Neural cell (in vitro differentiated cells): ENCODE data around the gene BICC1. TPM values are rescaled to one million over a fixed set of nuclear protein-coding genes. Genes with fewer than 3 reads are reported as not detected.

Experiments used
- H2AFZ ChIP-seq: fragments of 200-600, 300-800 bp; sonication (generic), shearing (Covaris generic); 2 replicates; pipeline ENCODE4 v1.6.0; 2014; ENCODE audit warnings: low read depth, mild to moderate bottlenecking, antibody characterized with exemption, low read length, moderate library complexity
- H3F3A ChIP-seq: fragments of 200-600 bp; shearing (Covaris generic); 2 replicates; pipeline ENCODE4 v1.6.1; 2016; ENCODE audit warnings: mild to moderate bottlenecking, moderate library complexity, mixed read lengths, antibody characterized with exemption, low read length; ENCODE audit not compliant: insufficient read depth, poor library complexity, severe bottlenecking
- H3K27ac ChIP-seq: fragments of 200-600, 300-800 bp; sonication (generic), shearing (Covaris generic); 2 replicates; pipeline ENCODE4 v1.5.1; 2014; ENCODE audit warnings: mild to moderate bottlenecking, low read length, moderate library complexity
- H3K27me3 ChIP-seq: fragments of 300-800, 200-600 bp; sonication (generic), shearing (Covaris generic); 2 replicates; pipeline ENCODE4 v1.6.0; 2014; ENCODE audit warnings: mild to moderate bottlenecking, low read depth, low read length, moderate library complexity; ENCODE audit not compliant: insufficient read depth
- H3K36me3 ChIP-seq: fragments of 300-800, 200-600 bp; sonication (generic), shearing (Covaris generic); 2 replicates; pipeline ENCODE4 v1.5.1; 2014; ENCODE audit warnings: mild to moderate bottlenecking, antibody characterized with exemption, low read length, moderate library complexity; ENCODE audit not compliant: insufficient read depth
- H3K4me2 ChIP-seq: fragments of 300-800, 200-600 bp; sonication (generic), shearing (Covaris generic); 2 replicates; pipeline ENCODE4 v1.6.0; 2014; ENCODE audit warnings: mild to moderate bottlenecking, low read length
- H3K4me3 ChIP-seq: fragments of 300-800, 200-600 bp; sonication (generic), shearing (Covaris generic); 2 replicates; pipeline ENCODE4 v1.5.1; 2014; ENCODE audit warnings: mild to moderate bottlenecking, low read length, moderate library complexity
- H3K79me2 ChIP-seq: fragments of 200-600 bp; shearing (Covaris generic); replicated peaks from 2 replicates; pipeline ENCODE4 v1.6.0; 2014; ENCODE audit warnings: mild to moderate bottlenecking, low read length, moderate library complexity; ENCODE audit not compliant: insufficient read depth
- H3K9ac ChIP-seq: fragments of 300-800, 200-600 bp; sonication (generic), shearing (Covaris generic); 2 replicates; pipeline ENCODE4 v1.6.1; 2016; ENCODE audit warnings: mild to moderate bottlenecking, low read length, mixed read lengths
- H3K9me2 ChIP-seq: fragments of 200-600 bp; shearing (Covaris generic); 2 replicates; pipeline ENCODE4 v1.6.1; 2016; ENCODE audit warnings: mild to moderate bottlenecking, low read length, mixed read lengths; ENCODE audit not compliant: insufficient read depth
- H3K9me3 ChIP-seq: fragments of 200-600, 300-800 bp; sonication (generic), shearing (Covaris generic); 2 replicates; pipeline ENCODE4 v1.6.1; 2016; ENCODE audit warnings: mild to moderate bottlenecking, mixed run types, low read length, moderate library complexity, mixed read lengths
- H4K20me1 ChIP-seq: fragments of 200-600 bp; shearing (Covaris generic); 2 replicates; pipeline ENCODE4 v1.6.1; 2016; ENCODE audit warnings: mild to moderate bottlenecking, mixed run types; ENCODE audit not compliant: insufficient read depth
- CTCF ChIP-seq: fragments of 450-650 bp; IDR thresholded peaks from 2 replicates; pipeline ENCODE4 v1.5.1; 2014; ENCODE audit warnings: antibody characterized with exemption, mild to moderate bottlenecking, moderate library complexity; ENCODE audit not compliant: poor library complexity, severe bottlenecking
- EP300 ChIP-seq: fragments of 450-650 bp; conservative IDR thresholded peaks from 2 replicates; pipeline ENCODE4 v1.6.1; 2014; ENCODE audit warnings: antibody characterized with exemption, mild to moderate bottlenecking, moderate library complexity; ENCODE audit not compliant: poor library complexity, severe bottlenecking
- EZH2 ChIP-seq: fragments of 200-600, 300-800 bp; shearing (Covaris generic), sonication (generic); IDR thresholded peaks from 2 replicates; pipeline ENCODE4 v1.6.1; 2014; ENCODE audit warnings: antibody characterized with exemption, low read length, borderline replicate concordance, mild to moderate bottlenecking; ENCODE audit not compliant: insufficient read depth, poor library complexity, severe bottlenecking
- MXI1 ChIP-seq: fragments of 450-650 bp; conservative IDR thresholded peaks from 2 replicates; pipeline ENCODE4 v1.6.1; 2014; ENCODE audit warnings: antibody characterized with exemption, mild to moderate bottlenecking; ENCODE audit not compliant: poor library complexity, severe bottlenecking
- POLR2AphosphoS5 ChIP-seq: IDR thresholded peaks from 2 replicates; pipeline ENCODE4 v1.6.1; 2012
- RAD21 ChIP-seq: fragments of 450-650 bp; conservative IDR thresholded peaks from 2 replicates; pipeline ENCODE4 v1.6.1; 2014; ENCODE audit warnings: antibody characterized with exemption, mild to moderate bottlenecking, moderate library complexity
- REST ChIP-seq: IDR thresholded peaks from 2 replicates; pipeline ENCODE4 v1.6.1; 2012; ENCODE audit warnings: borderline replicate concordance
- SMC3 ChIP-seq: fragments of 450-650 bp; conservative IDR thresholded peaks from 2 replicates; pipeline ENCODE4 v1.6.1; 2014; ENCODE audit warnings: antibody characterized with exemption, mild to moderate bottlenecking, moderate library complexity; ENCODE audit not compliant: poor library complexity
- TAF1 ChIP-seq: IDR thresholded peaks from 2 replicates; pipeline ENCODE4 v1.6.1; 2012; ENCODE audit warnings: low read depth
- polyA plus RNA-seq: library from polyadenylated mRNA; depleted of rRNA; stranded (reverse); fragments of >200 nt; gene quantifications from 2 replicates; pipeline ENCODE4 v1.2.3, GENCODE V29; 2014

BICC1 gene
- polyA plus RNA-seq, 1 donor from 2014 or later = 7.6 TPM

- TF ChIP-seq EZH2 (no peak), SMC3 (no peak), REST (no peak), MXI1 (no peak), TAF1 (no peak), RAD21 (no peak), EP300 (no peak), POLR2AphosphoS5 (no peak), CTCF (no peak)
- H3K27ac ChIP-seq = no peak overlapping the region
- H3K9ac ChIP-seq = no peak overlapping the region
- no peak overlapping the region for H2AFZ ChIP-seq
- no peaks in the 10 kb centered on the region for H3K79me2 ChIP-seq
- H4K20me1 ChIP-seq = no peaks in the 10 kb centered on the region
- no peaks in the 10 kb centered on the region for H3K27me3 ChIP-seq
- H3F3A ChIP-seq = no peaks in the 10 kb centered on the region
- H3K36me3 ChIP-seq = no peaks in the 10 kb centered on the region
- H3K4me3 ChIP-seq = no peak overlapping the region
- H3K9me3 ChIP-seq = no peaks in the 10 kb centered on the region
- H3K9me2 ChIP-seq = no peaks in the 10 kb centered on the region
- H3K4me2 ChIP-seq = no peak overlapping the region
Observed at GRCh38 chr10:58641095-58641531, 128.4 kb downstream of the BICC1 start.

GRCh38 chr10:58641708-58642107, 129.0 kb downstream of the BICC1 start:
- H3K9ac ChIP-seq = no peak overlapping the region
- no peaks in the 10 kb centered on the region for H3K9me3 ChIP-seq
- no peaks in the 10 kb centered on the region for H4K20me1 ChIP-seq
- H3K79me2 ChIP-seq = no peaks in the 10 kb centered on the region
- TF ChIP-seq REST = no peak
- TF ChIP-seq CTCF = no peak
- TF ChIP-seq EZH2 = no peak
- TF ChIP-seq EP300 = no peak
- H3K9me2 ChIP-seq = no peaks in the 10 kb centered on the region
- no peaks in the 10 kb centered on the region for H3K27me3 ChIP-seq
- H3K36me3 ChIP-seq = no peaks in the 10 kb centered on the region
- H3K27ac ChIP-seq = no peak overlapping the region
- no peak overlapping the region for H3K4me2 ChIP-seq
- H3F3A ChIP-seq = no peaks in the 10 kb centered on the region
- H2AFZ ChIP-seq = no peak overlapping the region
- H3K4me3 ChIP-seq = no peak overlapping the region
